ENCODE results near the gene HRH4.

Gene HRH4

DNA sequence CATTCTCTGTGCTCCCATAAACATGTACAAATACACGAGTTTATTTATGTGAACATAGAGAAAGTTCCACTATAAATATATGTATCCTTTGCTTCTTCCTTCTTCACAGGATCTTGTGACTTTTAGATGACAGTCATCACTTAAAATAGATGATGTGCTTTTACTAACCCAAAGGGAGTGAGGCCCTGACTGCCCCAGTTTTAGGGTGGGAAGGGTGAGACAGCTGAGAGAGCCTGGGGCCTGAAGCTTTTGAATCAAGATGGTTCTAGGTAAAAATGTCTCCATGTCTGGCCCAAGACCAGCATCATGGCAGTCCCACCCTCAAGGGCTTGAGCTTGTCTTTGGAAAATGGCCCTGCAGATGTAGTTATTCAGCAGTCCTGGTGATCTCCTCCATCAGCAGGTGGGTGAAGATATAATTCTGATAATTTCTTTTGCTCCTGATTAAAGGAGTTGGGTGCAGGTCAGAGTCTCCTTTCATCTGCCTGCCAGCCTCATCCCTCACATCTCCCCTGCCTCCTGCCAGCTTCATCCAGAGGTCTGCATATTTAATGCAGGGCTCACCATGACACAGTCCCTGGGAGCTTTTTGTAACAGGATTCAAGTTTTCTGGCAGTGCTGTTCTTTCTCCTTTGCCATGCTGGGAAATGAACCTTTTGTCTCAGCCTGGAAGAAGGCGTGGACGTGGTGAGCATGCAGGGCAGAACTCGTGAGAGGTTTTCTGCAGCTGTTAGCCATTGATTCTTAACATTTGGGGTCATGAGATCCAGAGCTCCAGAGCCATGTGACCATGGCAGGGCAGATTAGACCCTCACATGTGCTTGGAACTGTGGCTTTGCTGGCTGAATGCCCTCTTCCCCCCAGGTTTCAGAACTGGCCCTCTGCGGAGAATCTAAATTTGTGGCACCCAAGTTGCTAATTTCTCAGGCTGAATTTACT lies 2.7 kb downstream of the HRH4 start:
- in situ Hi-C loops (cut with HindIII; ENCODE audit: low sequenced_read_pairs) = no loop called here

DNA sequence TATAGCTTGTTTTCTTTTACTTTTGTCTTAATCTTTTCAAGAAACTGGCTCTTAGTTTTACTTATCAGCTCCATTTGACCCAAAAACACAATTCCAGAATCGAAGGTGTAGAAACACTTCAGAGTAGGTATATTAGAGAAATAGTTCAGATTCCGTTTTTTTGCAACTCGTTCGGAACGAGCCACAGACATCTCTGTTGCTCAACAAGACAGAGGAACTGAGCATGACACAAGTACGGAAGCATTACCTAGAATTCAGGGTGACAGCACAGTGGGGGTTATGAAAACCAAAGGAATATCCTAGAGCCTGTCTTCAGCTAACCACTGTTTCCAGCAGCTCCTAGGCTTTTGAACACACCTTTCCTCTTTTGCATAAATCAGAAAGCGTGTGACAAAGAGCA lies 5.0 kb downstream of the HRH4 start:
- in situ Hi-C loops (cut with HindIII; ENCODE audit: low sequenced_read_pairs) = no loop called here

GRCh38 chr18:24466771-24467170 lies 6.3 kb downstream of the HRH4 start:
- in situ Hi-C loops (cut with HindIII; ENCODE audit: low sequenced_read_pairs) = no loop called here

DNA sequence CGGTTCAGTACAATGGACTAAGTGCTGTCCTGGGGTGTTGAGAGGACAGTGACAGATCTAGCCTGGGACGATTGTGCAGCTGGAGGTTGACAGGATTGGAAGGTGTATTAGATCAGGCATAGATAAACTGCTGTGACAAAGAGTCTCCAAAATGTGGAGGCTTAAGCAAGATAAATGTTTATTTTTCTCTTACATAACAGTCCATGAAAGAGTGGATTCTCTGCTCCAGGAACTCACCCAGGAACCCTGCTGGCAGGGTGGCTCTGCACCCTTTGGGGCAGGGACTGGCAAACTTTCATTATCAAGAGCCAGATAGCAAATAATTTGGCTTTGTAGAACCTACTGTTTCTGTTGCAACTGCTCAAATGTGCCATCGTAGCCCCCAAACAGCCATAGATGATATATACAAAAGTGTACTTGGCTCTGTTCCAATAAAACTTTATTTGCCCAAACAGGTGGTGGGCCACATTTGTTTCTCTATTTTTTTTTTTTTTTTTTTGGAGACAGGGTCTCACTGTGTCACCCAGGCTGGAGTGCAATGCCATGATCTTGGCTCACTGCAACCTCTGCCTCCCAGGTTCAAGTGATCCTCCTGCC lies 9.7 kb downstream of the HRH4 start:
- in situ Hi-C loops (cut with HindIII; ENCODE audit: low sequenced_read_pairs) = no loop called here

DNA sequence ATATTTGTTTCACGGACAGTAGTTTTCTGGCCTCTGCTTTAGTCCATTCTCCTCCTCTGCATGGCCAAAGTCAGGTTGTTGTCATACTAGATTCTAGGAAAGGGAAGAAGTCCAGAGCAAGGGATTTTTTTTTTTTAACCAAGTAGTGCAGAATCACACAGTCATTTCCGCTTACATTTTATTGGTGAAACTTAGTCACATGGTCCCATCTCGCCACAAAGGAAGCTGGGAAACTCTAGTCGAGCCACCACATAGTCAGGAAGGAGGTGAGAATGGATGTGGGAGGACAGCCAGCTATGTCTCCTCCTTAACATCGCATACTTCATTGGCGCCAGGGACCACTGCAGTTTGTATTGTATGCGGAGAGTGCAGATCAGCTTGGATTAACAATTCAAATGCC lies 10.4 kb downstream of the HRH4 start:
- in situ Hi-C loops (cut with HindIII; ENCODE audit: low sequenced_read_pairs) = no loop called here

GRCh38 chr18:24472591-24472990 lies 12.2 kb downstream of the HRH4 start:
- in situ Hi-C loops (cut with HindIII; ENCODE audit: low sequenced_read_pairs) = no loop called here

DNA sequence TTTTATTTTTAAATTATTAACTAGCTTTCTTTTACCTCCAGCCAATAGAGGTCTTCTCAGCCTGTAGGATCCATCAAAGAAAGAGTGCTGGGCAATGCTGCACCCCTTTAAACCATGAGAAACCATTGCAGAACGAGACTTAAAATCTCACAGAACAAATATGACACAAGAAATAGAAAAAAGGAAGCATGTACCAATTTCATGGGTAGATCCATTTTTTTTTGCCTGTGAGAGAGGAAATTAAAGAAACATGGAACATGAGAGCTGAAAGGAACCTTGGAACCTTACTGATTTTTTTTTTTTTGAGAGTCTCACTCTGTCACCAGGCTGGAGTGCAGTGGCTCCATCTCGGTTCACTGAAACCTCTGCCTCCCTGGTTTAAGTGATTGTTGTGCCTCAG lies 14.0 kb downstream of the HRH4 start:
- in situ Hi-C loops (cut with HindIII; ENCODE audit: low sequenced_read_pairs) = no loop called here

- in situ Hi-C loops (cut with HindIII; ENCODE audit: low sequenced_read_pairs) = no loop called here
These were observed 15.6 kb downstream of the HRH4 start for GRCh38 chr18:24475926-24476589.

DNA sequence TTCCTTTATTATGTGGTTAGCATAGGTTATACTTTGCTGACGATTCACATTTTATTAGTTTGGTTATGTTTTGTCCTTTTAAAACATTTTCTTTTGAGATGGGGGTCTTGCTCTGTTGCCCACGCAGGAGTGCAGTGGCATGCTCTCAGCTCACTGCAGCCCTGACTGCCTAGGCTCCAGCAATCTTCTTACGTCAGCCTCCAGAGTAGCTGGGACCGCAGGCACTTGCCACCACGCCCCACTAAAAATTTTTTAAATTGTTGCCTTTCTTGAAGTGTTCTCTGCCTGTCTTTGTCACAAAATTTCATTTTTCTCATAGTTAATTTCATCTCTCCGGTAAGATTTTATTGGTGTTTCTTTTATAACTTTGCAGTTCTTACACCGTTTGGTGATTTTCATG lies 18.9 kb downstream of the HRH4 start:
- in situ Hi-C loops (cut with HindIII; ENCODE audit: low sequenced_read_pairs) = no loop called here

DNA sequence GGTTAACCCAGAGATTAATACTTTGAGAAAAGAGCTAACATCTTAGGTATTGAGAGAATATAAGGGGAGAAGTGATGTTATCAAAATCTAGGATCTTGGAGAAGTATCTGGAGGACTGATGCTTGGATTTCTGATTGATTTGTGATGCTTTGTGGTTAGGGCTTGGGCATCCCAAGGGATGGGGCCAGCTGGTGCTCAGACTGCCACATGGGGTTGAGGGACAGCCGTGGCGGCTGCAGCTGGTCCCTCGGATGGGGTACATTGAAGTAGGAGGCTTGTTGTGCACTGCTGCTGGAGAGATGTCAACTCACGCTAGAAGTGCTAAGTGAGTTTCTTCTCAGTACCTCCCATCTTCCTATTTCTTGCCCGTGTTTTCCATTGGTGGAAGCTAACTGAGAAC lies 22.4 kb downstream of the HRH4 start:
- in situ Hi-C loops (cut with HindIII; ENCODE audit: low sequenced_read_pairs) = no loop called here

- in situ Hi-C loops (cut with HindIII; ENCODE audit: low sequenced_read_pairs) = no loop called here
These were observed 25.2 kb downstream of the HRH4 start for GRCh38 chr18:24485681-24486080.

GRCh38 chr18:24486684-24487083 lies 26.2 kb downstream of the HRH4 start:
- in situ Hi-C loops (cut with HindIII; ENCODE audit: low sequenced_read_pairs) = no loop called here

DNA sequence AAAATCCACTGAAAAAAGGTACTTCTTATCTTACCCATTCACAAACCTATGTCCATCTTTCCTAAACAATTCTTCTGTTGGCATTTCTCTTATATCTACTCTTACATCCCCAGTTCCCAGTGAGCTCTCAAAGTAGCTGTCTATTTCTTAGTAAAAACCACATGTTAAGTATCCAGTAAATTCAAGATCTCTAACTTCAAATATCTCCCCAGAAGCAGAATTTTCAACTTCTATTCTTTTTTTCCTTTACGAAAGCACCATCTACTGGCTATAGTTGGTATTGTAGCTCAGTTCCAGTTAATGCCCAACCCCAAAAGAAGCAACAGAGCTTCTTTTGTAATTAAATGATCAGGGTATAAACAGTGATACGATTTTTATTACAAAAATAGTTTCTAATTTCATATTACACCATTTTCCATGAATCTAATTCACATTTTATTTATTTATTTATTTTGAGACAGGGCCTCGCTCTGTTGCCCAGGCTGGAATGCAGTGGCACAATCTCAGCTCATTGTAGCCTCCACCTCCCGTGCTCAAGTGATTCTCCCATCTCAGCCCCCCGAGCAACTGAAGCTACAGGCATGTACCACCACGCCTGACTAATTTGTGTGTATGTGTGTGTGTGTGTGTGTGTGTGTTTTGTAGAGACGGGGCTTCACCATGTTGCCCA lies 28.5 kb downstream of the HRH4 start:
- in situ Hi-C loops (cut with HindIII; ENCODE audit: low sequenced_read_pairs) = no loop called here

DNA sequence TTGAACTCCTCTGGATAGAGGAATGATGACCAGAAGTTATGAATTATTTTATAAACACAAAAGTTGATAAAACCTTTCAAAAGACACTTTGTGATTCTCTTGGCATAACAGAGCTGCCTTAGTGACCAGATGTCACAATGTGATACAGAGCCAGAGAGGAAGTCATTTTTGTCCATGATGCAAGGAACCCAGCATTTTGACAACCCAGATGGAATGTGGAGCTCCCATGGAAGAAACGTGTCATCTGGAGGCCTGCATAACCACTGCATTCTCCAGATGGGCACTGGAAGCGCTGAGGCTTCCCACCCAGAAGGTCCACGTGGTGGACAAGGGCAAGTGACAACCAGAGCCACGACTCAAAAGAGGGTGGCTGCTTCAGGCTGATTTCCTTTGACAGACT lies 30.1 kb downstream of the HRH4 start:
- in situ Hi-C loops (cut with HindIII; ENCODE audit: low sequenced_read_pairs) = no loop called here

DNA sequence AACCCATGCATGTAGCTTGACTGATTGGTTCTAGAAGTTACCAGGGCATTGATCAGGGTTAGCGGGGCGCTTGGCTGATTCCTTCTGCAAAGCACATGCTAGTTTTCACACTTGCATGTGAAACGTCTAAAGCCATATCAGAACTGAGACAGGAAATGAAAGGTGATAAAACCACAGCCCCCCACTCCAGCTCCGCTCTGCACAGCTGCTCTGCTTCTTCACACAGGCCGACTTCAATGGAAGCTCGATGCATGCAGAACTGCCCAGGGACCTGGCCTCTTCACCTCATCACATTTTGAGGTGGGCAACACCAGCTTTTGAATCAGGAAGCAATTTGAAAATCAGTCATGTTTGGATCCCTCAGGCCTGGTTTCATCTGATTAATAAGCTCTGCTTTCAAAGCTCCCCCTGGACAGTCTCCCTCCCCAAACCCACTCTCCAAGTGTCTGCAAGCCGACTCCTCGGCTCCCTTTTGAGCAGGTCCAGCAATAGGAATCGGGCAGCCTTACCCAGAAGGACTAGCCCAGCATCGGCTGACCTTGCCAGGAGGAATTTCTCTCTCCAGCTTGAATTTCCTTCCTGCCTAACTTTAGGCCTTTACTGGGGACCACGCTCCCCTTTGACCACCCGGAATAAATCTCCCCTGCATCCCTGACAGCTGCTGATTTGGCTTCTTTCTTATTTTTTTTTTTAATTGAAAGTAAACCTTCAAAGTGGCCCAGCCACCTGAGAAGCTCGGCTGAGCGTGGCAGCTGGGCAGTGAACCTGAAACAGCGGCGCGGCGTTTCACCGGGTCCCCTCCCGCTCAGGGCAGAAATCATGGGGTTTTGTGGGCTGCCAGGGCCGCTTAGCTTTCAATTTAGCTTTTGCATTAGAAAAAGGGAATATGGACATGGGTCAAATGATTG lies 31.7 kb downstream of the HRH4 start:
- in situ Hi-C loops (cut with HindIII; ENCODE audit: low sequenced_read_pairs) = no loop called here

- in situ Hi-C loops (cut with HindIII; ENCODE audit: low sequenced_read_pairs) = no loop called here
These were observed 34.1 kb downstream of the HRH4 start for GRCh38 chr18:24494586-24494985.

- in situ Hi-C loops (cut with HindIII; ENCODE audit: low sequenced_read_pairs) = no loop called here
These were observed 36.8 kb downstream of the HRH4 start for GRCh38 chr18:24497031-24497754.

DNA sequence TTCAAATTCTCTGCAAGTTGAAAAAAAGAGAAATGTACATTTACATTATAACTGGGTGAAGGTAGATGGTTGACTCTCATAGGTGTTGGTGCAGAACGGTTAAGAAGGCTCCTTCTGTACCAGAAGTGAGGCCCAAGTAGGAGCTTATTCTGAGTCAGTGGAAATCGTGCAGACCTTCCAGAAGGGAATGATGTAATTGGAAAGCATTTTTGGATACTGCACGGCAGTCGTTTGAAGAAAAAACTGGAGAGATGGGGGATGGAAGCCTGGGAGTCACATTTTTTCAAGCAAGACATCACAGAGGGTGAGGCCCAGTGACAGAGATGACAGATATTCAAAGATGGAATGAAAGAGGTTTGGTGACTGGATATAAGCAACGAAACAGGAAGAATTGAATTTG lies 39.4 kb downstream of the HRH4 start:
- in situ Hi-C loops (cut with HindIII; ENCODE audit: low sequenced_read_pairs) = no loop called here

GRCh38 chr18:24500217-24500616 lies 39.8 kb downstream of the HRH4 start:
- in situ Hi-C loops (cut with HindIII; ENCODE audit: low sequenced_read_pairs) = no loop called here

DNA sequence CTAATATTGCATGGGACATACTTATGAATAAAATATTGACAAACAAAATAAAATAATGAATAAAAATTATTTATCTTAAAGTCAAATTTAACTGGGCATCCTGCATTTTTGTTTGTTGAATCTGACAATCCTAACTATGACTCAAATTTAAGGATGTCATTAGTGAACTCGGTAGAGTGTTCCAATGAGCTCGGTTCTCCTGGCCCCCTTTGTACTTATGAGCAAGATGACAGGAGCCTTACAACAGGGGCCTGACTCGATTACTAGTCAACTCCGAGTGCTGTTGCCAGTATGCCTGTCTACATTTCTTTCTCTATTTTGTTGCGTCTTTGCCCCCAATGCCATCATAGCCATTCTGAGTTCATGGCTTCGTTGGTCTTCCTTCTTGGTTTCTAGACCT lies 40.3 kb downstream of the HRH4 start:
- in situ Hi-C loops (cut with HindIII; ENCODE audit: low sequenced_read_pairs) = no loop called here
